RPMI8226 (cell line): ENCODE measurements around the gene PPP2R5E.
A peak's percentile ranks its signal among the peaks of the same experiment; 100 is the strongest.

ENCODE experiments used
- DNase-seq: peaks from one replicate; pipeline ENCODE4 v3.0.0-alpha.2; 2015

Gene PPP2R5E

DNA sequence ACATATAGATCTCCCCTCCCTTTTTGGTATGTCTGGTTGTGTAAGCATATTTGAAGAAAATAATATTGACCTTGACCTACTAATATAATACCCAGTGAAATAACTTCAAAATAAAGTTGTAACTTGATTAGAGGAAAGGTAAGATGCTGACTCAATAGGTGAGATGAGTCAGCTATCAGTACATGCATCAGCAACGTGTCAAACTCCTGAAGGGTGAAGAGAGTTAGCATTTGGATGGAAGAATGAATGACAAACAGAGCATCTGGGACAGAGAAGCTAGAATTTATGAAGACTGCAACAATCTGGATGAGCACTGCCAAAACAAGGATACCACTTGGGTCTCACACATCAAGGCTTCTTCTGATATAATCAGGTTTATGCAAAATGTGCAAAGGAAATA, 74.9 kb downstream of the PPP2R5E start:
- no peak for DNase-seq

DNA sequence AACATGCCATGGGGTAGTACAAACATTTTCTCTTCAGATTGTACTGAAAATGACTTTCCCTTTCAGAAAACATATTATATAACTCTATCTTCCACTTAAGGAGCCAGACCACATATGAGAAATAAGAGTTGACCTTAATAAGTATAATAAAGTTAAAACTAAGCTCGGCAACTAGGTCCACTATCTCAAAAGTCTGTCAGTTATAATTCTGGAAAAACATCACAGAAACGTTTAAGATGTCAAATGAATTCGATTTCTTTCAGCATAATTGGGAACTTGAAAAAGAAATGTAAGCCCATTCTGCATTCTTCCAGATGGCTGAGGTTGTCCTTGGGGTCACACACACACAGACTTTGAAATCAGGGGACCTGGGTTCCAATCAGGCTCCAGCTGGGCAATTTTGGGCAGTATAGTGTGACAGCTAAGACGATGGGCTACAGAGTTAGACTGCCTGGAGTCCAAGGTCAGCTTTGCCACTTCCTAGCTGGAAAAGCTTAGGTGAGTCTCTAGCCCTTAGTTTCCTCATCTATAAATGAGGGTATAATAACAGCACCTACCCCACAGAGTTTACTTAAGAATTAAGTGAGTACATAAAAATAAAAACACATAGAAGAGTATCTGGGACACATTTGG, 75.6 kb downstream of the PPP2R5E start:
- DNase-seq = no peak

DNA sequence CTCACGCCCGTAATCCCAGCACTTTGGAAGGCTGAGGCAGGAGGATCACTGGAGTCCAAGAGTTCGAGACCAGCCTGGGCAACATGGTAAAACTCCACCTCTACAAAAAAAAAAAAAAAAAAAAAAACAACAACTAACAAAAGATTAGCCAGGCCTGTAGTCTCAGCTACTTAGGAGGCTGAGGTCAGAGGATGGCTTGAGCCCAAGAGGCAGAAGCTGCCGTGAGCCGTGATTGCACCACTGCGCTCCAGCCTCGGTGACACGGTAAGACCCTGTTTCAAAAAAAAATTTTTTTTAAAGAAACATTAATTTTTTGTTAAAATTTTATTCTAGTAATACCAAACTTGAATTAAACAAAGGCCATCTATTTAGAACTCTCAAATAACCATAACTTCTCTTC, 77.8 kb downstream of the PPP2R5E start:
- DNase-seq = no peak

DNA sequence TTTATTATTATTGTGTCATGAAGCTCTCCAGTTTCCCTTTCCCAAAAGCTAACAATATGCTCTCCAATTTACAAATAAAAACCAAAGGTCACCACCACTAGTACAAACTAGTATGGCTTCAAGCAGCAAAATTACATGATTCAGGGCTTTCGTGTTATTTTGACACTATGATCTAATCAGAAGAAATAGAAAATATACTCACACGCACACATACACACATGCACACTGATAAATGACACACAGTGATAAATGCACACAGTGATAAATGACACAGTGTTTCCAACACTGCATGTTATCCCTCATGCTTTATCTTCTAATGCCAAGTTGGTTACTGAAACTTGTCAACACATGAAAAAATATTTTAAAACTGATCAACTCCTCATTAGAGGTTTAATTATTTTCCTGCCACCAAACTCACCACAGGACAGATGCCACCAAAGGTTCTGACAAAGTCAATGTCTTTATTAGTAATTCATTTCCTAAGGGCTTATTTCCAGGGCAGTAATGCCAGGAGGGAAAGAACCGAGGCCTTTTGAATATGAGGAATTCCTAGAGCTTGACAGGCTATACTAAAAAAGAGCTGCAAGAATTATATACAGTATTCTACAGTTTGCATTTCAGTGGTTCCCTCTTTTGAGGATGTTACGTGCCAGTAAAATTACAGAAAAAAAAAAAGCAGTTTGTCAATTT, 82.4 kb downstream of the PPP2R5E start:
- DNase-seq = no peak

DNA sequence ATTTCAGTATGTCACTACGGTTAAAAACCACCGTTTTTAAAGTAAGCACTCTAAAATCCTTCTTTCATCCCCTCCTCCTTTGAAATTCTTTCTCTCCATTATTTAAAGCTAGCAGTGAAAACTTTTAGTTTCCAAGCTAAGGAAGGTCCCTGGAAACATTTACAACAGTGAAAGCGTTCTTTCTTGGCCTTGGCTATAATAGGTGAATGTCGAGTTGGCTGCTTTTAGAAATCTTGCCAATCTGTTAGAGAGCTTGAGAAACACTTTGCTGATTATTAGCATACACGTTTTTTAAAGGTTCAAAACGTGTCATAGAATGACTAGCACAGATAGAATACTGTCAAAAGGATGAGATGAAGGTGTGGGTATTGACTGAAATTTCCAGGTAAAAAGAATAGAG, 83.4 kb downstream of the PPP2R5E start:
- no peak for DNase-seq

DNA sequence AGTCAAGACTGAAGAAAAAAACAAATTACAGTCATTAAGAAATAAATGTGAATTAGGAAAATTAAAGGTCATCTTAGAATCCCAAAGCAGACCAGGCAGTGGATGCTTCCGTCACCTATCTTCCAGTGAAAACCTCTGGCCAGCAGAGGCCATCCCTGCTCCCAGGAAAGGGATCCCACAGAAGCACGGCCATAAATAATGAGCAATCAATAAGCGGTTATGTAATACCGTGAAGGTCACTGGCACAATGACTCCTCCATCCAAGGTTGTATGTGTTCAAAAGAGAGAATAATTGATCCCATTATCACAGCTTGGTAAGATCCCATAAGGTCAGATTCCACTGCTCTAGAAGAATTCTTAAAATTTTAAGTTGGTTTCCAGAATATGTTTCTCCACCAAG, 85.7 kb downstream of the PPP2R5E start:
- DNase-seq = no peak

DNA sequence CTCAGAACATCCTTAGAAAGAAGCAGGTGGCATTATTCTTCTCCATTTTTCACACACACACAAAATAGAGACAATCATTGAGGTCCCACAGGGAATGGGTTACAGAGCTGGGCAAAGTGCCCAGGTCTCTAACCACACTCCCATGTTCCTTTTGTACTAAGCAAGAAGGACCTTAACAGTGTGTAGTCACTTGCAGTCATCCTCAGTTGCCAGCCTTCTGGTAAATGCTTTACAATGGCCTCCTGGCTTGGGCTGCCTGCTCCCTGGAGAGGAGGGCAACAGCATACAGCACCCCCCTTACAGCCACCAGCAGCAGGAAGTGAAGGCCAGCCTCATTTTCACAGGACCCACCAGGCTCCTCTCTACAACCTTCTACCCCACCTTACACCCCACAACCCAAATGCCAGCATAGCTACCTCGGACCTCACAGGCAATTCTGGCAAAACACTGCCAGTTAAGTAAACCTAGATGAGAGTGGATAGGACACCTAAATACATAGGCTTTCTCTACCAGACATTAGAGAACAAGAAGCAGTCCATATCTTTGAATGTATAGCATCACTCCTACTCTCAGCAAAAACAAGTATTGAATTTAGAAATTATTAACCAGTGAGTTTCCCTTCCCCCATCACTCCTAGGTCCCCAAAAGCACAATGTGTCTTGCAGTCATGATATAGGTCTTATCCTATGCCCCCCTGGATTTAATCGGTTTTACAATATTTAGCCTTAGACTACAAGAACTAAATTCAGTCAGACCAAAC, 88.1 kb downstream of the PPP2R5E start:
- peak; percentile 80 for DNase-seq

DNA sequence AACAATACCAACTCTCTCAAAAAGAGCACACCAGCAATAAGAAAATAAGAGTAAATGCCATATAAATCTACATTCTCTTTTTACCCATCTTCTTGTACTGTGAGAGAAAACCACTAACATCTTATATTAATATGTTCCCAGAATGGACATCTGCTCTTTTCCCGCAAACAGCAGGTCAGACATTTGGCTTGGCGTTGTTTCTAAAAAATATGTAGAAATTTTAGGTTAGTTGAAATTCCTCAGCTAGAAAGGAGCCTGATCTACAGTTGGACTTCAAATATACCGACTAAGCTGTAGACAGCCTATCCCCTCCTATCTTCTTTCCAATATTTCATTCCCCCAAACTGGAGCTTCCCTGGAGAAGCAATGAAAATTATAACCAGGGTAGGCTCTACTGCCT, 88.7 kb downstream of the PPP2R5E start:
- no peak for DNase-seq

DNA sequence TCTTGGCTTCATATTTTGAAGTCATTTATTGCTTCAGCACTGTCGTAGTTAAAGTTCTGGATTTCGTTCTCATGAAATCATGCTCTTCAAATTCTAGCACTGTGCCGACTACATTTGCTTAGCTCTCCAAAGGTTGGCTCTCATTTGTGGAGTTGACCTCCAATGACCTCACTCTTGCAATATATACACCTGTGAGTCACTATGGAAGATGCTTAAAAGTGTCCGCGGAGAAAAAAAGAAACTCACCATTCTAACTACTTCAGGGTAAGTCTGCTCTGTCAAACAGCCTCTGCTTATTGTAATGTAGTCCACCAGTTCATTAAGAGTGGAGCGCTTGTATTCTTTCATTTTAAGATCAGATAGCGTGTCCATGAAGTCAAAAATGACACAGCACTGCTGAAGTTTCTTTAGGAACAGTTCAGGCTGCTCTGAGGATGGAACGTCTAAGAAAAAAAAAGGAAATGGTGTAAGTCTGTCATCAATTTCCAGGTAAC, 89.7 kb downstream of the PPP2R5E start:
- no peak for DNase-seq

DNA sequence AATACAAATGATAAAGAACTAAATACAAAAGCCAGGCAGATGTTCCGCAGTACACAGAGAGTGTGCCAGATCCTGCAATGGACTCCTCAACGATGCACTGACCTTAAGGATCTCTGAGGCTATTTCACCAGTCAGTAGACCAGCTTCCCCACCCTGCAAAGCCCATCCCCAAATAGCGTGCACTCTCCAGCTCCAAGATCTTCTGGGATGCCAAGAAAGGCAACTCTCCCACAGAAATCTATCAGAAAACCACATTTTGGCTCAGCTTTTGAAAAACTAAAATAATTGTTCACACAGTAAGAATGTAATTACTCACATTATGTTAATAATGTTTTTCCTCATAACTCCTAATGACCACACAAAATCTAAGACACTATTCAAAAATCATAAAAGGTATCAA, 90.4 kb downstream of the PPP2R5E start:
- DNase-seq = no peak

DNA sequence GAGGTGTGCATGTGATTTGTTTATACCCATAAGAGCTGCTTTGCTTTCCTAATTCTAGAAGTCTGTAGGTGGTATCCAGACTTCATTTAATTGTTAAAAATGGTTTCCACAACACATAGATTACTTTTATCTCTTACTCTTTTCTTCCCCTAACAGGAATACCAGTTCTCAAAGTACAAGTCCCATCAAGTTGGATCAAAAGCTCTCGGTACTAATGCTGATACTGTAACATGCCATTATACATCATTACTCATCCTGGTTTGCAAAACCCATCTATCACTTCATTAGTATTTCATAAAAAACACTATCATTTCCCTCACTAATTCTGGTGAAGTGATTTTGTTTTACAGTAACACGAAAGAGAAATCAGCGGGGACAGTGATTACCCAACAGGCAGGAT, 94.3 kb downstream of the PPP2R5E start:
- DNase-seq = no peak

DNA sequence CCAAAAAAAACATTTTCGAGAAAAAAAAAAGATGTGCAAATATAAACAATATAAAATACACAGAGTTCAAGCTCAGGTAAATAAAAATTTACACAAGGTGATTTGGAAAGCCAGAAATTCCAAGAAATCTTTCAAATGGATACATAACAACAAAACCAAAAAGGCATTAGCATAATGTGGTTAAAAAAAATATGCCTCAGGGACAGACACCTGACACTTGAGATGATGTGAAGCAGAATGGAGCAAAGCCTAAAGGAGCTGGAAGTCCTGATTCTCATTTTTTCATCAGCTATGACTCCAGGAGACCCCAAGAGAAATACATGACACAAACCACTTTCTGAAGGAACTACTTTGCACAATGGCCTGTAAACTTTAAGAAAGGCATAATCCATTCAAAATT, 98.6 kb downstream of the PPP2R5E start:
- DNase-seq = no peak

DNA sequence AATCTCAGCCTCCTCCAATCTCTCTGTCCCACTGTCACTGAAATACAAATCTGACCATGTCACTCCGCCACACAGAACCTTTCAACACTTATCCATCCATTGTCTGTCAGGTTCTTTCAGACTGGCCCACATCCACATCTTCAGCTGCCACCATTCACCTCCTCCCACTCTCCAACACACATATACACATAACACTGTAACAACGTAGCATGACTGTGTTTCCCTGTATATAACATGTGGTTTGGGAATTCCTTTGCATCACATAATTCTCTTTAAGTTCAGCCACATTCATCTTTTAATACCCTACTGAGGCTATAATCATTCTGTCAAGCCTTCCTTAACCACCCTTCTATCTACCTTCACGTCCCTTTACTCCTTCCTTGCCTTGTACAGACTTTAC, 99.2 kb downstream of the PPP2R5E start:
- no peak for DNase-seq

DNA sequence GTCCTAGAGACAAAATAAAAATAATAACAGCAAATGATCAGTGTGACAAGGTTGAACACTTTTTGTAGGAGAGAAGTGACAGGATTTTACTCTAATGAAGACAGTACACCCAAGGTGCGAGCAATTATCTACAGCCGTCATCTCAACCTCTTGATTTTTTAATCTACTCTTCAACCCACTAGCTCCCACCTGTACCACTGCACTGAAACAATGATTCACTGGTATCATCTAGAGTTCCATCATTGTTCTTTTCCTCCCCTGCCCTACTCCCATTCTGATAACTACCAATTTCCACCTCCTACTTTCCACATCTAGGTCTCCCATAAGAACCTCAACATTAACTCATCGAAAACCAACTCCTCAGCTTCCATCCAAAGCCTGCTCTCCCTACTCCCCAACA, 99.8 kb downstream of the PPP2R5E start:
- no peak for DNase-seq

DNA sequence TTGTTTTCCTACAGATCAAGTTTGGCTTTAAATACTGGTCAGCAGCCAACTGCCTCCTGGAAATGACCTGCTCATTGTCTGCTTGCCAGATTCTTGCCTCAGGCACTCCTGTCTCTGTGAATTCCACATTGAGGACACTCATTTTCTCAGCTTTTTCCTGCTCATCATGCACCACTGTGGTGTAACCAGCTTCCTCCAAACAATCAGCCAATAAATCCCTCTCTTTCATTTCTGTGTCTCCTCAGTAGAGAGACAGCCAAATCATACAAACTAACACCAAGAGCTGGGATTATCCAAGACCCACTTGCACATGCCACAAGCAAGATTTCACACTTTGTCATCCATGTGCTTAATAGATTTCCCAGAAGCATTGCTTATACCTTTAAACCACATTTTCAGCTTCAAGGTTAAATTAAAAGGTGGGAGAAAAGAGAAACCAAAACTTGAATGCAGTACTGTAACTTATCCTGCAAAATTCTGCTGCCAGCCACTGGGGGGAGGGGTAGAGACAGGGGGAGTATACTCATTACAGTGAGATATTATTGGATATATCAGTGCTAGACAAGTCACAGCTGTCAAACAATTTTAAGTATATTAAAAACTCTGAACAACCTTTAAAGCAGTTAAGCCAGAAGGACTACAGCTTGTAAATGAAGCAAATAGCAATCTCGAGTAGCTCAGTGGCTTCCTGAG, 105.0 kb downstream of the PPP2R5E start:
- DNase-seq = peak; percentile 70

DNA sequence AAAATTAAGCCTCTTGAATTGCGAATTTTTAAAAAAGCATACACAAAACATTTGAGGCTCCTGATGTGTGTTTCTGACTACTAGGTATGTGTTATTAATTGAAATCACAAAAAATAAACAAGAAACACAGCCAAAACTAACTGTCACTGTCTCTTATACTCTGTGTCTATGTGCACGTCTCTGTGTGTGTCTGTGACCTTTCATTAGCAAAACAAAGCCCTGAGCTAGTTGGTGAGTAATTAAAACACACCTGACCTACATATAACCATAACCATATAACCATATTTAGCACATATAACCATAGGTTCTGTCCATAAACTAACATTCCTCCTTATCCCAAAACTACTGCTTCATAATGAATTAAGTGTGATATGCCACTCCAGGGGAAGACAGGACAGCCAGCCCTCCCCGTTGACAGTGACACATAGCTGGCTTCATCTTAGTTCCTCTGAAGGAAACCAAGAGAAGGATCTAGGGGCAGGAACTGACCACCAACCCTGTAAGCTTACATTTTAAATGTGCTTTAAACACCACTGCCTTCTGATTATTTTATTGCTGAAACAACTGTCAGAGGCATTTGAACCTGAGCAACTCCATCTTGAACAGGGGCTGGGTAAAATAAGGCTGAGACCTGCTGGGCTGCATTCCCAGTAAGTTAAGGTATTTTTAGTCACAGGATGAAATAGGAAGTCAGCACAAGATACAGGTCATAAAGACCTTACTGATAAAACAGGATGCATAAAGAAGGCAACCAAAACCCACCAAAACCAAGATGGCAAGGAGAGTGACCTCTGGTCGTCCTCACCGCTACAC, 106.7 kb downstream of the PPP2R5E start:
- no peak for DNase-seq

DNA sequence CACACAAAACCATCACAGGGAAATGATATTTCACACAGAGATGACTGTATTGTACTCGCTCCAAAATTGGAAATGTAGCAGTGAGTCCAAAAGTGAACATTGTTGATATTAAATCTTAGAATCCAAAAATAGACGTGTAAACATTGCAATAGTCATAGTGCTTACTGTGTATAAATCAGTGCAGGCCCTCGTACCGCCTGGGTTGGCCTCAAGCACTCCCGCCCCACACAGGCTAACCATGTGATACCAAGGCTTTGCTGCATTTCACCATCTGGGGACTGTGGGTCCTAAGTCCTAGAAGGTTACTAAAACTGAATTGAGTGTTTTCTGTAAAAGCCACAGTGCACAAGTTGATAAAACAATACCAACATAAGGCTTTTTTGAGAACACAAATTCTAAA, 107.3 kb downstream of the PPP2R5E start:
- DNase-seq = no peak

DNA sequence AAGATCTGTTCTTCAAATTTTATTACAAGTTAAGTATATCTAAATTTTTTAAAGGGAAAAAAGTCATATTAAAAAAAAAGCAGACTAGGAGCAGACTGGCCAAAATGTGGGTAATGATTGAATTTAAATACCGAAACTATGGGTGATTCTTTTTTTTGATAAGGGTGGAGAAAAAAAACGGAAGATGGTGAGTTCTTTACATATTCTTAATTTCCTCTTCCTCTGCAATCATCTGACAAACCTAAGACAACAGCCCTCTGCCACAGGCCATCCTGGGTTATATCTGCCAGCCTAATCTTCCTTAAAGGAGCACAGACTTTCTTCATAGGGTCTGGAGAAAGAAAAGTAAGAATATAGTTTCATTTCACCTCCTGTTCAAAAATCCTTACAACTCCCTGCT, 108.0 kb downstream of the PPP2R5E start:
- DNase-seq = no peak

DNA sequence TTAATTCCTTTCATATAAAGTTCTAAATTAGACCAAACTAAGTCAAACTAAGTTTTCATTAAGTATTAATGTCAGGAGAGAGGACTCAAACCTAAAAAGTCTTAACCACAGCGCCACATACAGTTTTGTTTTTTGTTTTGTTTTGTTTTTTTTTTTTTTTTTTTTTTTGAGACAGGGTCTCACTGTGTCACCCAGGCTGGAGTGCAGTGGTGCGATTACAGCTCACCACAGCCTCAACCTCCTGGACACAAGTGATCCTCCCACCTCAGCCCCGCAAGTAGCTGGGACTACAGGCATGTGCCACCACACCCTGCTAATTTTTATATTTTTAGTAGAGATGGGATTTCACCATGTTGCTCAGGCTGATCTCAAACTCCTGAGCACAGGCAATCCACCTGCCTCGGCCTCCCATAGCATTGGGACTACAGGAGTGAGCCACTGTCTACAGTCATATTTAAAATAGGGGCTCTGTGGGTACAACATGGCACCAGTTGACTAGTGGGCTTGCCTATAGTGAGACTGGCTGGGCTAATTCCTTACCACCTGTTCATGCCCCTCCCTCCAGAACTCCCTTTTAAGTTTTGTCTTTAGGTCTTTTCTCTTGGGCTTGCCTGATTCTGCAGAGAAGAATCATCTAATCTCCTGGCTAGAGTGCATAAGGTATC, 110.2 kb downstream of the PPP2R5E start:
- no peak for DNase-seq

DNA sequence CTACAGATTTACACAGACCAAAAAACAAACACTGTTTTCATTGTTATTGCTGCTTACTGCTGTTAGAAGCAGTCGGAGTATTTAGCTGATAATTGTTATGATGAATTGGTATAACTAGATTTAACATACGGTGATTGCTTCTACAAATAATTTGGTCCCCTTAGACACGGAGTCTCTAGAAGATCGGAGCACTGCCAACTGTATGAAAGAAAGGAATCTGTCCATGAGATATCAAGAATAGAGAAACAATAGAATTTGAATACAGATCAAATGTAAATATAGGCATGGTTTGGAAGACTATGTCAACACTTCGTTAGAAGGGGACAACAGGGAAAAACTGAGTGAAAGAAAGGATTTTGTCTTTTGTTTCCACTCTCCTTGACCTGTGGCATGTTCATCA, 110.9 kb downstream of the PPP2R5E start:
- no peak for DNase-seq

DNA sequence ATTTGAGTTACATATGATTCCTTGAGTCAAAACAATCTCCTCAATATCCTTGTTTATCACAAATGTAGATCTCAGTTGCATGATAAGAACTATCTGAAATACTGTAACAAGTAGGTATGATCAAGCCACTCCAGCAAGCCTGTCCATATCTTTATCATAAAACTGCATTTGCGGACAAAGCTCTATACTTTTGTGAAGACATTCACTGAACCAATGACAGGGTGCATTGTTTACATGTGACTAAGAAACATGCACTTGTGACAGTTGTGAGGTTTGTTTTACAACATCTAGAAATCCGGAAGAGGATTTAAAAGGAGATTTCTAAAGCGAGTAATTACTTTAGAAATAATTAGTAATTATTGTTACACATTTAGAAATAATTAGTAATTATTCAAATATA, 111.7 kb downstream of the PPP2R5E start:
- DNase-seq = no peak

DNA sequence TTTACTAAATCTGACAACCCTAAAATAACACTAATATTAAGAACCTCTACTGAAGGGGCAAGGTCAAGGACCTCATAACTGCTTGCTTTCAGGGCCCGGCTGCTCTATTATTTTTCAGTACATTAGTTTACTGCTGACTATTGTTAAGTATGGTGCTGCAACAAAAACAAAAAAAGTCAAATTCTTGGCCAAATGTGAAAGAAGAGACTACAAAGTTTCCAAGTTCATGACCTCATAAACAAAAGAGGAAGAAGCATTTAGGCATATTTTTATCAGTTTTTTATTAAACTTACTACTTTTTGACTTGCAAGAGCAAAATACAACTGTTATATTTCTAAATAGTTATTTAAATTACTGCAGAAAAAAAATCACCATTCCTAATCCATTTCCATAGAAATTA, 114.7 kb downstream of the PPP2R5E start:
- no peak for DNase-seq
